ENCODE measurements around the gene ITGA2. TPM values are rescaled to one million over a fixed set of nuclear protein-coding genes. Genes with fewer than 3 reads are reported as not detected.

Gene ITGA2
- total RNA-seq, 4 donors from 2014 or later: 0.07 to 0.41 (median 0.24) TPM

- intact Hi-C loops (cut with DNase I; ENCODE audit: low total_unique reads) (no loop called here), in situ Hi-C loops (cut with MboI; ENCODE audit: low sequenced_read_pairs in 4 of 4) (no loop called here)
- ATAC-seq (no peak), DNase-seq (no peak)
- Histone ChIP-seq H3K9me3 (no peaks in the 10 kb centered on the region), H3K27ac (no peak overlapping the region), H3K4me3 (no peak overlapping the region), H3K4me1 (peaks cover 0 to 6% of the 10 kb centered on the region in 2 donors), H3K36me3 (no peaks in the 10 kb centered on the region), H3K27me3 (peaks cover 3 to 5% (median 5%) of the 10 kb centered on the region in 3 donors)
- no peak for TF ChIP-seq POLR2A (IDR thresholded peaks at IDR 0.05)
- TF ChIP-seq, protein P1, sequence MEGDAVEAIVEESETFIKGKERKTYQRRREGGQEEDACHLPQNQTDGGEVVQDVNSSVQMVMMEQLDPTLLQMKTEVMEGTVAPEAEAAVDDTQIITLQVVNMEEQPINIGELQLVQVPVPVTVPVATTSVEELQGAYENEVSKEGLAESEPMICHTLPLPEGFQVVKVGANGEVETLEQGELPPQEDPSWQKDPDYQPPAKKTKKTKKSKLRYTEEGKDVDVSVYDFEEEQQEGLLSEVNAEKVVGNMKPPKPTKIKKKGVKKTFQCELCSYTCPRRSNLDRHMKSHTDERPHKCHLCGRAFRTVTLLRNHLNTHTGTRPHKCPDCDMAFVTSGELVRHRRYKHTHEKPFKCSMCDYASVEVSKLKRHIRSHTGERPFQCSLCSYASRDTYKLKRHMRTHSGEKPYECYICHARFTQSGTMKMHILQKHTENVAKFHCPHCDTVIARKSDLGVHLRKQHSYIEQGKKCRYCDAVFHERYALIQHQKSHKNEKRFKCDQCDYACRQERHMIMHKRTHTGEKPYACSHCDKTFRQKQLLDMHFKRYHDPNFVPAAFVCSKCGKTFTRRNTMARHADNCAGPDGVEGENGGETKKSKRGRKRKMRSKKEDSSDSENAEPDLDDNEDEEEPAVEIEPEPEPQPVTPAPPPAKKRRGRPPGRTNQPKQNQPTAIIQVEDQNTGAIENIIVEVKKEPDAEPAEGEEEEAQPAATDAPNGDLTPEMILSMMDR (IDR thresholded peaks at IDR 0.05 in 4 of 5, conservative IDR thresholded peaks at IDR 0.05 in 1 of 5): no peak
Observed at GRCh38 chr5:52995095-52995494, 5.9 kb downstream of the ITGA2 start.

DNA sequence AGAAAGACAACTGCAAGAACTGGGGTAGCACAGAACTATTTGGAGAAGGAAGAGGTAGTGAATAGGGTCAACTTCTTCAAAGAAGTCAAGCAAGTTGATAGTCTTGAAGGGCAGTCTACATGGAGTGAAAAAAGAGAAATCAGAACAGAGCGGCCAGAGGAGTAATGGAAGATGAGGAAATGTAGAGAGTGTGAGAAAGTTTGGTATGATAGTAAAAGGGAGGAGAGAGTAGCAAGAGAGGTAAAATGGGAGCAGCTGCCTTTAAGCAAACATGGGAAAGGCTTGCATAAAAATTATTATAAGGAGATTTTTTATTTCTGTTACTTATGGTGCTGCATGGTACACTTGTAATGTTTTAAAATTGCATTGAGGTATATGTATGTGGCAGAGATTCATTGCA, 6.8 kb downstream of the ITGA2 start:
- intact Hi-C loops (cut with DNase I; ENCODE audit: low total_unique reads) (no loop called here), in situ Hi-C loops (cut with MboI; ENCODE audit: low sequenced_read_pairs in 4 of 4) (no loop called here)
- TF ChIP-seq, protein P1 (IDR thresholded peaks at IDR 0.05 in 4 of 5, conservative IDR thresholded peaks at IDR 0.05 in 1 of 5): no peak
- TF ChIP-seq POLR2A (IDR thresholded peaks at IDR 0.05): no peak
- H3K4me3 ChIP-seq: no peak overlapping the region
- H3K4me1 ChIP-seq: no peaks in the 10 kb centered on the region
- no peaks in the 10 kb centered on the region for H3K36me3 ChIP-seq
- H3K27me3 ChIP-seq: peaks cover under 1 to 3% (median 3%) of the 10 kb centered on the region in 3 donors
- DNase-seq (no peak), ATAC-seq (no peak)
- no peaks in the 10 kb centered on the region for H3K9me3 ChIP-seq
- no peak overlapping the region for H3K27ac ChIP-seq

- Histone ChIP-seq H3K4me3 (no peak overlapping the region), H3K9me3 (no peaks in the 10 kb centered on the region), H3K36me3 (no peaks in the 10 kb centered on the region), H3K4me1 (no peaks in the 10 kb centered on the region), H3K27ac (no peak overlapping the region), H3K27me3 (peaks cover 0 to 3% (median 0%) of the 10 kb centered on the region in 3 donors)
- intact Hi-C loops (cut with DNase I; ENCODE audit: low total_unique reads): no loop called here
- in situ Hi-C loops (cut with MboI; ENCODE audit: low sequenced_read_pairs in 4 of 4): no loop called here
- no peak for DNase-seq
- no peak for ATAC-seq
- TF ChIP-seq, protein P1 (IDR thresholded peaks at IDR 0.05 in 4 of 5, conservative IDR thresholded peaks at IDR 0.05 in 1 of 5): no peak
- TF ChIP-seq POLR2A (IDR thresholded peaks at IDR 0.05): no peak
Observed at GRCh38 chr5:52996979-52997378, 7.8 kb downstream of the ITGA2 start.

- Histone ChIP-seq H3K4me3 (no peak overlapping the region), H3K27me3 (no peaks in the 10 kb centered on the region), H3K27ac (no peak overlapping the region), H3K4me1 (no peaks in the 10 kb centered on the region), H3K36me3 (no peaks in the 10 kb centered on the region), H3K9me3 (no peaks in the 10 kb centered on the region)
- no peak for DNase-seq
- no peak for ATAC-seq
- TF ChIP-seq, protein P1 (IDR thresholded peaks at IDR 0.05 in 4 of 5, conservative IDR thresholded peaks at IDR 0.05 in 1 of 5): no peak
- no peak for TF ChIP-seq POLR2A (IDR thresholded peaks at IDR 0.05)
- intact Hi-C loops (cut with DNase I; ENCODE audit: low total_unique reads) (no loop called here), in situ Hi-C loops (cut with MboI; ENCODE audit: low sequenced_read_pairs in 4 of 4) (no loop called here)
Observed at GRCh38 chr5:52997424-52997823, 8.3 kb downstream of the ITGA2 start.
